ENCODE measurements around the gene TTC21A. TPM values are rescaled to one million over a fixed set of nuclear protein-coding genes. Genes with fewer than 3 reads are reported as not detected.

Gene TTC21A
- total and polyA plus RNA-seq, 10 of the 15 experiments (the other 5 are each of a cell fraction or from before 2014, with no cell fraction given) = 0.62 to 3.2 (median 1.2) TPM

GRCh38 chr3:39146083-39146501 is 38.6 kb downstream of the TTC21A start:
- Histone ChIP-seq H3K4me3 (peak overlapping the region; percentile 85; the same call in 1 of the 2 replicates), H2AFZ (ENCODE audit: control insufficient read depth, low read depth, low read length) (no peak overlapping the region), H3K36me3 (ENCODE audit: control insufficient read depth in 2 of 2, insufficient read depth in 2 of 2, low read length in 1 of 2) (peaks cover 15 to 29% of the 10 kb centered on the region in 2 experiments), H3K79me2 (ENCODE audit: control insufficient read depth, insufficient read depth, low read length) (peaks cover 66% of the 10 kb centered on the region), H3K4me2 (ENCODE audit: control insufficient read depth, insufficient read depth) (peak overlapping the region; percentile 97), H3K27me3 (replicated peaks in 1 of 2; ENCODE audit: control insufficient read depth in 2 of 2, insufficient read depth in 2 of 2, low read length in 1 of 2) (no peaks in the 10 kb centered on the region), H3K9ac (ENCODE audit: control insufficient read depth, insufficient read depth, low read length) (peak overlapping the region; percentile 85), H3K27ac (ENCODE audit: control insufficient read depth, insufficient read depth) (peak overlapping the region; percentile 99), H3K9me3 (replicated peaks; ENCODE audit: control insufficient read depth, insufficient read depth, low read length) (no peaks in the 10 kb centered on the region), H3K4me1 (ENCODE audit: control insufficient read depth, insufficient read depth, low read length) (peaks cover 45% of the 10 kb centered on the region), H4K20me1 (ENCODE audit: control insufficient read depth, insufficient read depth) (no peaks in the 10 kb centered on the region; the same call in 1 of the 2 replicates)
- peak; percentile 82 for TF ChIP-seq NR2C1 (IDR thresholded peaks at IDR 0.05)
- peak; percentile 63; the same call in 1 of the 2 replicates for TF ChIP-seq ZNF687 (IDR thresholded peaks at IDR 0.05)
- peak; percentile 54 for TF ChIP-seq EED (IDR thresholded peaks at IDR 0.05; ENCODE audit: low read depth)
- peak in 1 of 2 experiments; percentile 31; a peak in 2 of 4 replicates for TF ChIP-seq IKZF2 (IDR thresholded peaks at IDR 0.05)
- TF ChIP-seq IKZF1 (conservative IDR thresholded peaks at IDR 0.05) = peak; percentile 54
- no peak for TF ChIP-seq CBFB (IDR thresholded peaks at IDR 0.05; ENCODE audit: low read depth)
- no peak for TF ChIP-seq SKIL (IDR thresholded peaks at IDR 0.05; ENCODE audit: low read depth, poor library complexity, severe bottlenecking)
- TF ChIP-seq CTCF (IDR thresholded peaks at IDR 0.05 in 2 of 3, conservative IDR thresholded peaks at IDR 0.05 in 1 of 3; ENCODE audit: control insufficient read depth in 2 of 3, extremely low read depth in 1 of 3, insufficient read depth in 1 of 3, low read depth in 3 of 3, low read length in 3 of 3) = peak in 2 of 3 experiments; percentile 10 to 21; a peak in 2 of 6 replicates
- no peak for TF ChIP-seq CBX5 (IDR thresholded peaks at IDR 0.05; ENCODE audit: low read depth)
- TF ChIP-seq POLR2AphosphoS5 (IDR thresholded peaks at IDR 0.05; ENCODE audit: low read length) = peak; percentile 20; the same call in 1 of the 2 replicates
- TF ChIP-seq ATF3 (IDR thresholded peaks at IDR 0.05; ENCODE audit: borderline replicate concordance, extremely low read depth, low read depth, low read length) = no peak
- peak; percentile 40 for TF ChIP-seq MEF2B (IDR thresholded peaks at IDR 0.05; ENCODE audit: partially characterized antibody, poor library complexity, severe bottlenecking)
- peak; percentile 81 for TF ChIP-seq NR2F1 (conservative IDR thresholded peaks at IDR 0.05)
- 34% methylated on average over 11 of the region's 11 CpGs for WGBS (ENCODE audit: insufficient coverage, insufficient replicate concordance, low lambda C conversion rate, missing lambda C conversion rate)
- ChIA-PET CTCF (interaction anchor here (0.9 to 1.9 kb wide), 6 partner anchors 10 to 232 kb away, joined by 3 to 5 read pairs (median 4); no protein-coding TSS in a partner anchor), POLR2A (interaction anchor here (0.7 to 1.3 kb wide), 4 partner anchors 12 to 125 kb away, joined by 3 to 4 read pairs (median 4); no protein-coding TSS in a partner anchor), RAD21 (ENCODE audit: unreplicated experiment) (interaction anchor here (0.9 to 3.2 kb wide), 10 partner anchors 12 to 200 kb away, joined by 3 to 14 read pairs (median 4); partner anchors contain the start of gene TTC21A), SMC1A (ENCODE audit: uncharacterized antibody, unreplicated experiment) (interaction anchor here (0.8 to 2.6 kb wide), 10 partner anchors 13 to 142 kb away, joined by 3 to 8 read pairs (median 4); no protein-coding TSS in a partner anchor)
- in situ Hi-C loops (cut with MboI) = no loop called here
- BruUV-seq (replicated peaks) = no TSS peak
- DNase-seq (ENCODE audit: low read depth, low spot score) (no peak), FAIRE-seq (no peak), ATAC-seq (no peak)
- intact Hi-C loops (cut with micrococcal nuclease; ENCODE audit: unreplicated experiment) = no loop called here
